H1 (cell line): Measurements from ENCODE around the gene EGR4.

Source experiments
- CTCF ChIP-seq, 3 experiments: IDR thresholded peaks; 1 replicate in 2 of 3; 2 replicates in 1 of 3; pipeline versions ENCODE4 v1.5.1 to v1.6.1; 2011; ENCODE audit warnings: low read length in 3 of 3, mild to moderate bottlenecking in 3 of 3, inconsistent platforms in 2 of 3, low read depth in 1 of 3, moderate library complexity in 1 of 3; ENCODE audit not compliant: insufficient read depth in 1 of 3; ENCODE audit errors: control extremely low read depth in 1 of 3
- EP300 ChIP-seq, 2 experiments: IDR thresholded peaks; 1 replicate in 1 of 2; 2 replicates in 1 of 2; pipeline ENCODE4 v1.6.1; 2011 to 2012; ENCODE audit warnings: low read depth in 2 of 2, low read length in 2 of 2, mild to moderate bottlenecking in 2 of 2, borderline replicate concordance in 1 of 2, inconsistent platforms in 1 of 2, moderate library complexity in 1 of 2
- TBP ChIP-seq: IDR thresholded peaks from 2 replicates; pipeline ENCODE4 v1.6.1; 2011; ENCODE audit warnings: low read depth, low read length, improper control_type of control experiment

- no peak for TF ChIP-seq CTCF (IDR thresholded peaks at IDR 0.05; ENCODE audit: control extremely low read depth in 1 of 3, insufficient read depth in 1 of 3, low read depth in 1 of 3, low read length in 3 of 3)
- TF ChIP-seq EP300 (IDR thresholded peaks at IDR 0.05; ENCODE audit: borderline replicate concordance in 1 of 2, low read depth in 2 of 2, low read length in 2 of 2): no peak
- TF ChIP-seq TBP: no peak
These were observed 29.6 kb downstream of the EGR4 start for GRCh38 chr2:73263540-73264331.
